Thymus (tissue), 11 donors: ENCODE results near the gene TMEM147. TPM values are rescaled to one million over a fixed set of nuclear protein-coding genes. Genes with fewer than 3 reads are reported as not detected.
A peak's percentile ranks its signal among the peaks of the same experiment; 100 is the strongest.

Experiments used
- DNase-seq, 9 donors: peaks; one replicate each; pipeline ENCODE4 v3.0.0-alpha.2; 2013; ENCODE audit warnings: low spot score in 9 of 9, low read depth in 6 of 9, missing footprints in 1 of 9
- H3K27ac ChIP-seq, 2 donors: one replicate each; pipeline ENCODE4 v1.5.1; 2013; ENCODE audit warnings: control low read depth in 1 of 2, low read depth in 1 of 2, low read length in 1 of 2, mild to moderate bottlenecking in 1 of 2, moderate library complexity in 1 of 2
- H3K27me3 ChIP-seq, 2 donors: one replicate each; pipeline ENCODE4 v1.5.1; 2013; ENCODE audit warnings: low read length in 1 of 2; ENCODE audit not compliant: control insufficient read depth in 2 of 2, insufficient read depth in 1 of 2
- H3K36me3 ChIP-seq, 2 donors: one replicate each; pipeline ENCODE4 v1.5.1; 2013; ENCODE audit warnings: low read length in 1 of 2, mild to moderate bottlenecking in 1 of 2, moderate library complexity in 1 of 2; ENCODE audit not compliant: control insufficient read depth in 2 of 2, insufficient read depth in 2 of 2
- H3K4me1 ChIP-seq, 2 donors: one replicate each; pipeline ENCODE4 v1.5.1; 2013; ENCODE audit warnings: low read length in 2 of 2; ENCODE audit not compliant: control insufficient read depth in 2 of 2, insufficient read depth in 2 of 2
- H3K4me3 ChIP-seq, 2 donors: one replicate each; pipeline ENCODE4 v1.5.1; 2013; ENCODE audit warnings: low read length in 2 of 2, control low read depth in 1 of 2, mild to moderate bottlenecking in 1 of 2
- H3K9me3 ChIP-seq, 2 donors: one replicate each; pipeline ENCODE4 v1.5.1; 2013; ENCODE audit warnings: low read length in 1 of 2, mild to moderate bottlenecking in 1 of 2; ENCODE audit not compliant: control insufficient read depth in 2 of 2, insufficient read depth in 1 of 2
- whole genome bisulfite sequencing: extraction: QIAGEN DNeasy Blood & Tissue Kit; methylation state at CpG from one replicate; pipeline ENCODE4 v1.1.7; 2013; 5-methylcytosine and 5-hydroxymethylcytosine counted together
- polyA plus RNA-seq: library from polyadenylated mRNA; stranded (reverse); fragments of 200-250 nt; gene quantifications from one replicate; pipeline ENCODE4 v1.2.3, GENCODE V29; 2013
- total RNA-seq: library from RNA; stranded (reverse); fragments of 120-200 nt; gene quantifications from one replicate; pipeline ENCODE4 v1.2.4, GENCODE V29; 2013
- donor health status: healthy.

The TMEM147 gene
- total and polyA plus RNA-seq, 2 donors: 45.0 to 61.1 TPM

- H3K4me3 ChIP-seq: no peak overlapping the region
- peaks cover 14 to 70% of the 10 kb centered on the region in 2 donors for H3K27me3 ChIP-seq
- H3K36me3 ChIP-seq: no peaks in the 10 kb centered on the region
- H3K9me3 ChIP-seq: no peaks in the 10 kb centered on the region
- DNase-seq: no peak
- H3K4me1 ChIP-seq: no peaks in the 10 kb centered on the region
- 91% methylated on average over 11 of the region's 11 CpGs for WGBS
- no peak overlapping the region for H3K27ac ChIP-seq
These were observed 37.9 kb upstream of the TMEM147 start for GRCh38 chr19:35507561-35507960.

- peaks cover 14 to 74% of the 10 kb centered on the region in 2 donors for H3K27me3 ChIP-seq
- H3K36me3 ChIP-seq: no peaks in the 10 kb centered on the region
- no peaks in the 10 kb centered on the region for H3K9me3 ChIP-seq
- no peak overlapping the region for H3K4me3 ChIP-seq
- H3K4me1 ChIP-seq: no peaks in the 10 kb centered on the region
- no peak overlapping the region for H3K27ac ChIP-seq
- 97% methylated on average over 3 of the region's 3 CpGs for WGBS
- DNase-seq: no peak
These were observed 37.3 kb upstream of the TMEM147 start for GRCh38 chr19:35508129-35508528.

GRCh38 chr19:35509018-35509652 is 36.3 kb upstream of the TMEM147 start:
- no peak for DNase-seq
- 38% methylated on average over 12 of the region's 12 CpGs for WGBS
- Histone ChIP-seq H3K9me3 (no peaks in the 10 kb centered on the region), H3K27ac (no peak overlapping the region), H3K27me3 (peaks cover 14 to 84% of the 10 kb centered on the region in 2 donors), H3K36me3 (no peaks in the 10 kb centered on the region), H3K4me1 (no peaks in the 10 kb centered on the region), H3K4me3 (no peak overlapping the region)

GRCh38 chr19:35509861-35510625 is 35.4 kb upstream of the TMEM147 start:
- Histone ChIP-seq H3K4me3 (peak overlapping the region; percentile 11 to 24), H3K27ac (no peak overlapping the region), H3K36me3 (no peaks in the 10 kb centered on the region), H3K4me1 (no peaks in the 10 kb centered on the region), H3K27me3 (peaks cover 14 to 88% of the 10 kb centered on the region in 2 donors), H3K9me3 (no peaks in the 10 kb centered on the region)
- peak in 7 of 9 donors; percentile 21 to 64 (median 51) for DNase-seq
- 1% methylated on average over 39 of the region's 39 CpGs for WGBS

GRCh38 chr19:35510626-35510964 is 34.8 kb upstream of the TMEM147 start:
- H3K27me3 ChIP-seq: peaks cover 14 to 82% of the 10 kb centered on the region in 2 donors
- no peak overlapping the region for H3K4me3 ChIP-seq
- H3K36me3 ChIP-seq: no peaks in the 10 kb centered on the region
- WGBS: 13% methylated on average over 15 of the region's 15 CpGs
- no peaks in the 10 kb centered on the region for H3K4me1 ChIP-seq
- no peak overlapping the region for H3K27ac ChIP-seq
- DNase-seq: no peak
- H3K9me3 ChIP-seq: no peaks in the 10 kb centered on the region

GRCh38 chr19:35511337-35511736 is 34.1 kb upstream of the TMEM147 start:
- Histone ChIP-seq H3K36me3 (no peaks in the 10 kb centered on the region), H3K27me3 (peaks cover 14 to 75% of the 10 kb centered on the region in 2 donors), H3K4me3 (no peak overlapping the region), H3K4me1 (no peaks in the 10 kb centered on the region), H3K9me3 (no peaks in the 10 kb centered on the region), H3K27ac (no peak overlapping the region)
- 77% methylated on average over 7 of the region's 7 CpGs for WGBS
- DNase-seq: no peak

GRCh38 chr19:35512831-35513627 is 32.4 kb upstream of the TMEM147 start:
- WGBS: 95% methylated on average over 15 of the region's 15 CpGs
- Histone ChIP-seq H3K27ac (no peak overlapping the region), H3K9me3 (no peaks in the 10 kb centered on the region), H3K27me3 (peaks cover 14 to 64% of the 10 kb centered on the region in 2 donors), H3K36me3 (no peaks in the 10 kb centered on the region), H3K4me3 (no peak overlapping the region), H3K4me1 (no peaks in the 10 kb centered on the region)
- no peak for DNase-seq

GRCh38 chr19:35513628-35514281 is 31.7 kb upstream of the TMEM147 start, which contains the start of gene DMKN:
TSS of gene DMKN (minus strand) at chr19:35513649. CDS start at chr19:35513475, 174 bp downstream.
- Histone ChIP-seq H3K4me1 (no peaks in the 10 kb centered on the region), H3K4me3 (no peak within 1 kb of the TSS), H3K27me3 (peaks cover 14 to 59% of the 10 kb centered on the region in 2 donors), H3K27ac (no peak within 1 kb of the TSS), H3K36me3 (no peaks in the 10 kb centered on the region), H3K9me3 (no peaks in the 10 kb centered on the region)
- 47% methylated on average over 15 of the region's 15 CpGs for WGBS
- DNase-seq: no peak
